Body of pancreas (tissue), 4 donors: ENCODE data around the gene TRIM22. TPM values are rescaled to one million over a fixed set of nuclear protein-coding genes. Genes with fewer than 3 reads are reported as not detected.

Source experiments
- ATAC-seq: fragments of 150-250 bp; one replicate; pipeline ENCODE4 v1.9.1; 2016
- DNase-seq, 4 donors: peaks; one replicate each; pipeline ENCODE4 v3.0.0-alpha.2; 2019
- H3K27ac ChIP-seq, 4 donors: fragments of 200-600 bp; sonication (generic); 1 replicate in 3 of 4; 2 replicates in 1 of 4; pipeline versions ENCODE4 v1.5.1 to v1.6.1; 2016 to 2019; ENCODE audit warnings: mild to moderate bottlenecking in 1 of 4, mixed read lengths in 1 of 4, moderate library complexity in 1 of 4
- H3K27me3 ChIP-seq, 2 donors: fragments of 200-600 bp; sonication (generic); one replicate each; pipeline ENCODE4 v1.6.0; 2016; ENCODE audit warnings: mild to moderate bottlenecking in 1 of 2
- H3K36me3 ChIP-seq, 2 donors: fragments of 200-600 bp; sonication (generic); replicated peaks in 1 of 2; 2 replicates each; pipeline ENCODE4 v1.5.1; 2016; ENCODE audit warnings: low read depth in 2 of 2; ENCODE audit not compliant: insufficient read depth in 1 of 2
- H3K4me1 ChIP-seq: fragments of 200-600 bp; sonication (generic); one replicate; pipeline ENCODE4 v1.6.0; 2016
- H3K4me3 ChIP-seq, 2 donors: fragments of 200-600 bp; sonication (generic); 1 replicate in 1 of 2; 2 replicates in 1 of 2; pipeline ENCODE4 v1.5.1; 2016 to 2019
- H3K9me3 ChIP-seq, 3 donors: fragments of 200-600 bp; sonication (generic); 1 replicate in 2 of 3; 2 replicates in 1 of 3; pipeline ENCODE4 v1.5.1; 2016
- CTCF ChIP-seq, 7 experiments: fragments of 450-650 bp in 4 of 7; fragments of 200-600 bp in 3 of 7; sonication (generic) in 3 of 7; IDR thresholded peaks; one replicate each; pipeline ENCODE4 v1.5.1; 2016 to 2019; ENCODE audit warnings: antibody characterized with exemption in 7 of 7
- POLR2A ChIP-seq, 3 donors: fragments of 450-650 bp; IDR thresholded peaks; one replicate each; pipeline ENCODE4 v1.6.1; 2016; ENCODE audit warnings: antibody characterized with exemption in 3 of 3, mild to moderate bottlenecking in 2 of 3
- WGBS, 2 donors: methylation state at CpG; one replicate each; pipeline ENCODE4 v1.1.5; 2017; 5-methylcytosine and 5-hydroxymethylcytosine counted together
- intact Hi-C: fragments of 100-400 bp; cut with DNase I; formaldehyde crosslinking; loops from one replicate; pipeline ENCODE4 v1.15.1; 2023
- total RNA-seq, 2 donors: library from RNA; depleted of rRNA; stranded (reverse); fragments of >200 nt; gene quantifications; one replicate each; pipeline ENCODE4 v1.1.0, GENCODE V29; 2016

The TRIM22 gene
- total RNA-seq, 2 donors from 2014 or later = 18.9 to 20.4 TPM

- no peak for TF ChIP-seq CTCF (IDR thresholded peaks at IDR 0.05)
- DNase-seq (no peak), ATAC-seq (no peak)
- Histone ChIP-seq H3K9me3 (no peaks in the 10 kb centered on the region), H3K4me3 (no peak overlapping the region), H3K27ac (no peak overlapping the region), H3K36me3 (peaks cover 0 to under 1% of the 10 kb centered on the region in 2 donors), H3K27me3 (no peaks in the 10 kb centered on the region), H3K4me1 (no peaks in the 10 kb centered on the region)
- 90 to 93% methylated on average over 5 of the region's 5 CpGs for WGBS, 2 donors
- intact Hi-C loops = no loop called here
Measured at GRCh38 chr11:5658318-5658717, 31.3 kb upstream of the TRIM22 start.

- intact Hi-C loops = no loop called here
- no peaks in the 10 kb centered on the region for H3K9me3 ChIP-seq
- TF ChIP-seq POLR2A (IDR thresholded peaks at IDR 0.05) (no peak), CTCF (IDR thresholded peaks at IDR 0.05) (no peak)
- H3K4me3 ChIP-seq = no peak overlapping the region
- ATAC-seq (no peak), DNase-seq (no peak)
- WGBS, 2 donors = 87 to 94% methylated on average over 2 of the region's 2 CpGs
- no peaks in the 10 kb centered on the region for H3K27me3 ChIP-seq
- H3K27ac ChIP-seq = no peak overlapping the region
- peaks cover 0 to 15% of the 10 kb centered on the region in 2 donors for H3K36me3 ChIP-seq
- H3K4me1 ChIP-seq = no peaks in the 10 kb centered on the region
Measured at GRCh38 chr11:5663511-5663910, 26.1 kb upstream of the TRIM22 start.

- Histone ChIP-seq H3K4me3 (no peak overlapping the region), H3K27ac (no peak overlapping the region), H3K36me3 (peaks cover 0 to 20% of the 10 kb centered on the region in 2 donors), H3K4me1 (no peaks in the 10 kb centered on the region), H3K27me3 (no peaks in the 10 kb centered on the region), H3K9me3 (no peaks in the 10 kb centered on the region)
- TF ChIP-seq CTCF (IDR thresholded peaks at IDR 0.05) = no peak
- no peak for TF ChIP-seq POLR2A (IDR thresholded peaks at IDR 0.05)
- 91 to 95% methylated on average over 4 of the region's 4 CpGs for WGBS, 2 donors
- DNase-seq (no peak), ATAC-seq (no peak)
- intact Hi-C loops = no loop called here
Measured at GRCh38 chr11:5665051-5665570, 24.5 kb upstream of the TRIM22 start.

- peaks cover 0 to 20% of the 10 kb centered on the region in 2 donors for H3K36me3 ChIP-seq
- H3K4me3 ChIP-seq = no peak overlapping the region
- no peak for ATAC-seq
- no peaks in the 10 kb centered on the region for H3K9me3 ChIP-seq
- intact Hi-C loops = no loop called here
- 62 to 66% methylated on average over 5 of the region's 5 CpGs for WGBS, 2 donors
- TF ChIP-seq CTCF (IDR thresholded peaks at IDR 0.05) (no peak), POLR2A (IDR thresholded peaks at IDR 0.05) (no peak)
- no peaks in the 10 kb centered on the region for H3K4me1 ChIP-seq
- no peak overlapping the region for H3K27ac ChIP-seq
- no peak for DNase-seq
- H3K27me3 ChIP-seq = no peaks in the 10 kb centered on the region
Measured at GRCh38 chr11:5665746-5666401, 23.7 kb upstream of the TRIM22 start.

- intact Hi-C loops = no loop called here
- H3K36me3 ChIP-seq = peaks cover 0 to 20% of the 10 kb centered on the region in 2 donors
- H3K4me1 ChIP-seq = no peaks in the 10 kb centered on the region
- H3K4me3 ChIP-seq = no peak overlapping the region
- DNase-seq (no peak), ATAC-seq (no peak)
- H3K27me3 ChIP-seq = no peaks in the 10 kb centered on the region
- no peaks in the 10 kb centered on the region for H3K9me3 ChIP-seq
- TF ChIP-seq POLR2A (IDR thresholded peaks at IDR 0.05) (no peak), CTCF (IDR thresholded peaks at IDR 0.05) (no peak)
- no peak overlapping the region for H3K27ac ChIP-seq
- 73 to 77% methylated on average over 6 of the region's 6 CpGs for WGBS, 2 donors
Measured at GRCh38 chr11:5666402-5666793, 23.2 kb upstream of the TRIM22 start.
